ENCODE results near the gene UBE2L6.

Gene UBE2L6

GRCh38 chr11:57530215-57530595, 37.3 kb downstream of the UBE2L6 start:
- no peaks in the 10 kb centered on the region for H3K9me3 Mint-ChIP-seq
- DNase-seq (peak; percentile 11), ATAC-seq (no peak)
- peak overlapping the region; percentile 88 for H3K4me3 Mint-ChIP-seq
- H3K27ac Mint-ChIP-seq: peak overlapping the region; percentile 94
- no peaks in the 10 kb centered on the region for H3K27me3 Mint-ChIP-seq
- peaks cover 27% of the 10 kb centered on the region for H3K36me3 Mint-ChIP-seq (ENCODE audit: low read depth)
- peaks cover 30% of the 10 kb centered on the region for H3K4me1 Mint-ChIP-seq

- peaks cover 29% of the 10 kb centered on the region for H3K36me3 Mint-ChIP-seq (ENCODE audit: low read depth)
- no peaks in the 10 kb centered on the region for H3K9me3 Mint-ChIP-seq
- H3K4me3 Mint-ChIP-seq: peak overlapping the region; percentile 88
- ATAC-seq (no peak), DNase-seq (no peak)
- H3K4me1 Mint-ChIP-seq: peaks cover 30% of the 10 kb centered on the region
- peak overlapping the region; percentile 26 for H3K27ac Mint-ChIP-seq
- H3K27me3 Mint-ChIP-seq: no peaks in the 10 kb centered on the region
These were observed 38.5 kb downstream of the UBE2L6 start for GRCh38 chr11:57529012-57529411.

DNA sequence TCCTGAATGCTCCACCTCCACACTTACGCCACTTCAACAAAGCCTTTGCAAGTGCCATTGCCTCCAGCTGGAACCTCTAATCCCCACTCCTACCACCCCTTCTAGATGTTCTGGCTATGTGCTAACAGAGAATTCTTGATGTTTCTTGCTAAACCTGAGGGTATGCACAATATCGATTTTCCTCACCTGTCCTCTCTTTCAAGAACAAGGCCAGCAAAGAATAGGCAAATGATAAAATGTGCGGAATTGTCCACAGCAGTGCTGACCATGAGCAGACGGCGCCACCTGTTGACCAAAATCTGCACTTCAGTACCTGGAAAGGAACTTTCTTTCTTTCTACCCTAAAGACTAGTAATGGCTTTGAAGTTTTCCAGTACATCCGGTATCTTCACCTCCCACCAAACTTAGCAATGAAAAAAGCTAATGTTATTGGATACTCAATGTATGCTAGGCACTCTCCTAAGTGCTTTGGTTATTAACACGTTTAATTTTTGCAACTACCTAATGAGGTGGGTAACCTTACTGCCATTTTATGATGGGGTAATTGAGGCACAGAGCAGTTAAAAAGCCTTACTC, 40.3 kb downstream of the UBE2L6 start:
- no peaks in the 10 kb centered on the region for H3K27me3 Mint-ChIP-seq
- peaks cover 30% of the 10 kb centered on the region for H3K4me1 Mint-ChIP-seq
- DNase-seq: peak; percentile 80
- H3K36me3 Mint-ChIP-seq (ENCODE audit: low read depth): peaks cover 27% of the 10 kb centered on the region
- no peak overlapping the region for H3K4me3 Mint-ChIP-seq
- no peaks in the 10 kb centered on the region for H3K9me3 Mint-ChIP-seq
- H3K27ac Mint-ChIP-seq: peak overlapping the region; percentile 61
- ATAC-seq: no peak

GRCh38 chr11:57523419-57523818, 44.1 kb downstream of the UBE2L6 start:
- Mint-ChIP-seq H3K9me3 (no peaks in the 10 kb centered on the region), H3K36me3 (ENCODE audit: low read depth) (peaks cover 13% of the 10 kb centered on the region), H3K27ac (no peak overlapping the region), H3K4me1 (peaks cover 7% of the 10 kb centered on the region), H3K4me3 (no peak overlapping the region), H3K27me3 (no peaks in the 10 kb centered on the region)
- no peak for DNase-seq
- no peak for ATAC-seq

GRCh38 chr11:57521116-57521515, 46.4 kb downstream of the UBE2L6 start:
- Mint-ChIP-seq H3K9me3 (no peaks in the 10 kb centered on the region), H3K4me3 (no peak overlapping the region), H3K4me1 (peaks cover 2% of the 10 kb centered on the region), H3K27ac (no peak overlapping the region), H3K27me3 (no peaks in the 10 kb centered on the region), H3K36me3 (ENCODE audit: low read depth) (peaks cover 2% of the 10 kb centered on the region)
- DNase-seq (no peak), ATAC-seq (no peak)

- H3K4me1 Mint-ChIP-seq: peaks cover 31% of the 10 kb centered on the region
- no peak for ATAC-seq
These were observed 51.4 kb downstream of the UBE2L6 start for GRCh38 chr11:57516061-57516443.

DNA sequence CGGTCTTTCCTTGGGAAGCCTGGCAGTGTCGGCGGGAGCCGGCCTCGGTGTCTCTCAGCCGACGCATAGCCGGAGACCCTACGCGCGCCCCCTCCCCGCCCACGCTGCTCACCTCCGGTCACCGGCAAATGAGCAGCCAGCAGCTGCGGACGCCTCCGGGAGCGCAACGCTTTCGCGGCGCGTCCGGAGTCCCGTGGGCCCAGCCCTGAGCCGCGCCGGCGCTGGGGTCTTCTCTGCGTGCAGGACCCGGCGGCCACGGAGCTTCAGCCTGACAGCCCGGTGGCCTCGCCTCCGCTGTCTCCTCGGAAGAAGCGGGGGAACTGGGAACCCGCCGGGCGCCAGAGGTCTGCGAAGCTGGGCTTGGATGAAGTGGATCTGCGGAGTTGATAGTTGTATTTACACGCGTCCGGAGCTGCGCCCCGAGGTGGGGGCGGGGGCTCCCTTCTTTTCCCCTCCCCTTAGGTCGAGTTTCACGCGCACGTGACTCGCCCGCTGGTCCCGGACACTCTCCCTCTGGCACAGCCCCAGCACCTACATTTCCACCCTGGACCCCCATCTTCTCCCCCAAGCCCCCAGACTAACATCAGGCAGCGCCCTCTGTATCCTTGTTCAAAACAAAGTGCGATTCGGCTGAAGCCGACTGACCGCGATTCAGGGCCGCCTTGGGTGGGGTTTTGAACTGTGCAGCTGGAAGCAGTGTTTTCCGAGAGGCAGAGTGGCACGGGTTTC, 52.0 kb downstream of the UBE2L6 start, which contains the start of gene SLC43A1:
Gene SLC43A1 (minus strand): TSS at position 371 of the 729 bp plus-strand sequence. CDS start 1,591 bp downstream, outside the sequence.
- peaks cover 3% of the 10 kb centered on the region for H3K36me3 Mint-ChIP-seq (ENCODE audit: low read depth)
- ATAC-seq: peak; percentile 17
- no peaks in the 10 kb centered on the region for H3K9me3 Mint-ChIP-seq
- no peaks in the 10 kb centered on the region for H3K27me3 Mint-ChIP-seq
- DNase-seq: peak; percentile 47
- H3K27ac Mint-ChIP-seq: peak within 1 kb of the TSS; percentile 96
- H3K4me3 Mint-ChIP-seq: peak within 1 kb of the TSS; percentile 97
- peaks cover 31% of the 10 kb centered on the region for H3K4me1 Mint-ChIP-seq

More at GRCh38 chr11:57516061-57516443, 51.4 kb downstream of the UBE2L6 start:
- H3K27ac Mint-ChIP-seq: peak overlapping the region; percentile 87
- H3K4me3 Mint-ChIP-seq: peak overlapping the region; percentile 97
- H3K27me3 Mint-ChIP-seq: no peaks in the 10 kb centered on the region
- peaks cover 3% of the 10 kb centered on the region for H3K36me3 Mint-ChIP-seq (ENCODE audit: low read depth)
- DNase-seq: no peak
- no peaks in the 10 kb centered on the region for H3K9me3 Mint-ChIP-seq

DNA sequence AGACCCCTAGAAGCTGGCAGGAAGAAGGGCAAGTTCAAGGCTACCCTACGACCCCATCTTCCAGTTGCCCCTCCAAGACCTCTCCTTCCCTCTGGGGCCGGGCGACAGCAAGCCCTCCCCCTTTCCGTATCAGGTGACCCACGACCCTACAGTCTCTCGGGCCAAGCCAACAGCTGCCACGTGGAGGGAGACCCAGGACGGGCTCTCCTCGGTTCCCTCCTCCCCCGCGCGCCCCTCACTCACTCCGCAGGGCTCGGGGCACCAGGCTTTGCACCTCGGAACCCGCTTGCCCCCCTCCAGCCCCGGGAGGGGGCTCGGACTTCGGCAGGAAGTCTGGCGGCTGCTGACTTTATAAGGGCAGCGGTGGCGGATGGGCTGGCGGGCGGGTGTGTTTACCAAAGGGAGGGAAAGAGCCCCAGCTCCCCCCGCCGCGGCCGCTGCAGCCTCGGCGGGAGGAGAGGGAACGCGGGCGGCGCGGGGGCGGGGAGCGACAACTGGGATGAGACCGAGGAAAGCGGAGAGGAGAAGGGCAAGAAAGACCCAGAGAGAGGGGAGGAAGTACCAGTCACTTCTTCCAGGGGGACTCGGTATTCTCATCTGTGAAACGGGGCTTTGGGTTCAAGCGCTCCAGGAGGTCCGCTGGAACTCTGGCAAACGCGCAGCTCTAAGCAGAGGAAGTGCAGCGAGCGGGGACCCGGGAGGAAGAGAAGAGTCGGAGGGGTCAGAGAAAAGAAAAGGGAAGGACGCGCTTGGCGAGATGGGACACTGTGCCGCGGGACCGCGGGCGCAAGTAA, 52.7 kb downstream of the UBE2L6 start:
- Mint-ChIP-seq H3K27me3 (no peaks in the 10 kb centered on the region), H3K9me3 (no peaks in the 10 kb centered on the region), H3K27ac (peak overlapping the region; percentile 96), H3K4me1 (peaks cover 31% of the 10 kb centered on the region), H3K36me3 (ENCODE audit: low read depth) (peaks cover 6% of the 10 kb centered on the region), H3K4me3 (peak overlapping the region; percentile 97)
- DNase-seq (peak; percentile 65), ATAC-seq (peak; percentile 65)

- no peaks in the 10 kb centered on the region for H3K9me3 Mint-ChIP-seq
- peak; percentile 35 for ATAC-seq
- H3K36me3 Mint-ChIP-seq (ENCODE audit: low read depth): peaks cover 7% of the 10 kb centered on the region
- H3K27ac Mint-ChIP-seq: peak overlapping the region; percentile 96
- peak; percentile 42 for DNase-seq
- H3K4me3 Mint-ChIP-seq: peak overlapping the region; percentile 97
- H3K27me3 Mint-ChIP-seq: no peaks in the 10 kb centered on the region
- peaks cover 31% of the 10 kb centered on the region for H3K4me1 Mint-ChIP-seq
These were observed 53.4 kb downstream of the UBE2L6 start for GRCh38 chr11:57513911-57514537.

- ATAC-seq (no peak), DNase-seq (no peak)
- Mint-ChIP-seq H3K36me3 (ENCODE audit: low read depth) (peaks cover 7% of the 10 kb centered on the region), H3K4me3 (peak overlapping the region; percentile 97), H3K27ac (no peak overlapping the region), H3K9me3 (no peaks in the 10 kb centered on the region), H3K4me1 (peaks cover 31% of the 10 kb centered on the region), H3K27me3 (no peaks in the 10 kb centered on the region)
These were observed 54.0 kb downstream of the UBE2L6 start for GRCh38 chr11:57513452-57513795.

GRCh38 chr11:57512646-57513451, 54.6 kb downstream of the UBE2L6 start:
- peaks cover 31% of the 10 kb centered on the region for H3K4me1 Mint-ChIP-seq
- no peaks in the 10 kb centered on the region for H3K9me3 Mint-ChIP-seq
- DNase-seq (no peak), ATAC-seq (no peak)
- H3K4me3 Mint-ChIP-seq: peak overlapping the region; percentile 97
- H3K36me3 Mint-ChIP-seq (ENCODE audit: low read depth): peaks cover 7% of the 10 kb centered on the region
- no peak overlapping the region for H3K27ac Mint-ChIP-seq
- no peaks in the 10 kb centered on the region for H3K27me3 Mint-ChIP-seq

DNA sequence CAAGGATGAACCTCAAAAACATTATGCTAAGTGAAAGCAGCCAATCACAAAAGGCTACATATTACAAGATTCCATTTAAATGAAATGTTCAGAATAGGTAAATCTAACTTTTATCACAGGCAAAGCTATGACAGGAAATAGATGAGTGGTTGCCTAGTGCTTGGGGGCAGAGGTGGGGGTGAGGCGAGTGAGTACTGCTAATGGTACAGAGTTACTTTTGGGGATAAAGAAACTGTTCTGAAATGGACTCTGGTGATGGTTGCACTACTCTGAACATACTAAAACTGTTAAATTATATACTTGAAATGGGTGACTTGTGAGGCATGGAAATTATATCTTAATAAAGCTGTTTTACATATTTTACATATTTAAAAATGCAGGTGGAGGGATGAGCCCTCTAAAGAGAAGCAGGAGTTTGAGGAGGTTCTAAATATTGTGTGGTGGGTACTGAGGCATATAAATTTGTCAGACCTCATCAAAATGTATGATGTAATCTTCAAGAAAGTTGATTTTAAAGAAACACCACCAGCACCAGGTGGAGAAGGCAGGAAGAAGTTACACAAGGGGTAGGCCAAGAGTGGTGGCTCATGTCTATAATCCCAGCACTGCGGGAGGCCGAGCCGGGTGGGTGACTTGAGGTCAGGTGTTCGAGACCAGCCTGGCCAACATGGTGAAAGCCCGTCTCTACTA, 55.6 kb downstream of the UBE2L6 start:
- H3K27ac Mint-ChIP-seq: peak overlapping the region; percentile 2
- H3K27me3 Mint-ChIP-seq: no peaks in the 10 kb centered on the region
- H3K4me3 Mint-ChIP-seq: no peak overlapping the region
- peaks cover 7% of the 10 kb centered on the region for H3K36me3 Mint-ChIP-seq (ENCODE audit: low read depth)
- DNase-seq: no peak
- ATAC-seq: no peak
- no peaks in the 10 kb centered on the region for H3K9me3 Mint-ChIP-seq
- H3K4me1 Mint-ChIP-seq: peaks cover 31% of the 10 kb centered on the region

DNA sequence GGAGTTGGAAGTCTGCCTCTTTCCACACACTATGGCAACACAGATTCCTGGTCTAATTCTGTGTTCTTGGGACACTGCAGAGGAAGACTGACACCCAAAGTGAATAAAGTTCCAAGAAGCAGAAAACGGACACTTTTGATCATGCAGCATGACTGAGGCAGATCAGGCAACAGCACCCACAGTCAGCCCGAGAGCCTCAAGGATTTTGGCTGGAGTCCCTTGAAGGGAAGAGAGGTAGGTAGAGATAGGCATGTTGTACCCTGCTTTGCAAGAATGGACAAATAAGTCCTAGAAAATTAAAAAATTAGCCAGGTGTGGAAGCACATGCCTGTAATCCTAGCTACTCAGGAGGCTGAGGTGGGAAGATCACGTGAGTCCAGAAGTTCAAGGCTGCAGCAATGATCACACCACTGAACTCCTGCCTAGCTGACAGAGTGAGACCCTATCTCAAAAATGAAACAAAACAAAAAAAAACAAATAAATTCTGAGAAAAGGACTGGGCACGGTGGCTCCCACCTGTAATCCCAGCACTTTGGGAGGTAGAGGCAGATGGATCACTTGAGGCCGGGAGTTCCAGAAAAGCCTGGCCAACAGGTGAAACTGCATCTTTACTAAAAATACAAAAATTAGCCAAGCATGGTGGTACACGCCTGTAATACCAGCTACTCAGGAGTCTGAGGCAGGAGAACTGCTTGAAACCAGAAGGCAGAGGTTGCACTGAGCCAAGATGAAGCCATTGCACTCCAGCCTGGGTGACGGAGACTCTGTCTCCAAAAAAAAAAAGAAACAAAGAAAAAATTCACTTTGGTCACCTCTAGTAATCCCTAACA, 58.9 kb downstream of the UBE2L6 start:
- Mint-ChIP-seq H3K27ac (peak overlapping the region; percentile 67), H3K36me3 (ENCODE audit: low read depth) (peaks cover 11% of the 10 kb centered on the region)
- no peak for ATAC-seq

More for the DNA sequence above, 58.9 kb downstream of the UBE2L6 start:
- Mint-ChIP-seq H3K9me3 (no peaks in the 10 kb centered on the region), H3K27me3 (no peaks in the 10 kb centered on the region), H3K4me3 (no peak overlapping the region), H3K4me1 (peaks cover 20% of the 10 kb centered on the region)
- no peak for DNase-seq
